ENCODE data around the gene ANO8.
A peak's percentile ranks its signal among the peaks of the same experiment; 100 is the strongest.

Gene ANO8

DNA sequence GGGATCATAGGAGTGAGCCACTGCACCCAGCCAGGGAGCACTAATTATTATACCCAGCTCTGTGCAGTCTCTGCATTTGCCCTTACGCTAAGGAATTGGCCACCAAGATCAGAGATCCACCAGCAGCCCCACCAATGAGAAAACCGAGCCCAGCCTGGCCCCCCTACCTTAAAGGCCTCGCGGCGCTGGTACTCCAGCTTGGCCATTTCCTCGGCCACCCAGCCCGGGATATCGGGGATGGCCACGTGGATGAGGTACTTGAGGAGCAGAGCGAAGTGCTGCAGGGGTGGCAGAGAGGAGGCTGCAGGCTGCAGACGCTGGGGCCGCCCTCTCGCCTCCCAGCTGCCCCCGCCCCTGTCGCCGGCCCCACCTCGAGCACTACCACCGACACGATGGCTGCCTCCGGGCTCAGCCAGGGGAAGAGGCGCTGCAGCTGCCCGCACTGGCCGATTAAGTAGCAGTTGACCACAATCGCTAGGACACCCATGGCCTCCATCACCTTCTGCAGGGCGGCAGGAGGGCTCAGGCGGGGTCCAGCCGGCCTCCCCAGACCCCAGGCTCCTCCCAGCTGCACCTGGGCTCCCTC is 7.5 kb downstream of the ANO8 start:
- no peak for DNase-seq

DNA sequence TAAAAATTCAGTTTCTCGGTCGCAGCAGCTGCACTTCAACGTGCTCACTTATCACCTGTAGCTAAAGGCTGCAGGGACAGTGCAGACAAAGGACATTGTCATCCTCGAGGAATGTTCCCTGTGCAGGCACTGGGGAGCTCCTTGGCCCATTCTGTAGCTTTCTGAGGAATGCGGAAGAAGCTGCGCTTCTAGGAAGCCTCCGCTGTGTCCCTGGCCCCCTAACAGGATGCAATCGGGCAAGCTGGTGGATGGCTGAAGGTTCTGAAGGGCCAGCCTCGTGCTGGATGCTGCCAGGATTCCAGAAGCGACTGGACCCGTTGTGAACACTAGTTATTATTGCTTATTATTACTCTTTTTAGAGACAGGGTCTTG is 8.1 kb downstream of the ANO8 start:
- DNase-seq, result no peak

GRCh38 chr19:17325881-17326594 is 8.6 kb downstream of the ANO8 start:
- no peak for DNase-seq

- DNase-seq, result no peak
These were observed 9.5 kb downstream of the ANO8 start for GRCh38 chr19:17325133-17325532.

- no peak for DNase-seq
These were observed 10.1 kb downstream of the ANO8 start for GRCh38 chr19:17324357-17325114.

GRCh38 chr19:17323964-17324332 is 10.7 kb downstream of the ANO8 start:
- DNase-seq, result no peak

- no peak for DNase-seq
These were observed 11.2 kb downstream of the ANO8 start for GRCh38 chr19:17323300-17323963.

GRCh38 chr19:17322854-17323253 is 11.8 kb downstream of the ANO8 start:
- DNase-seq, result no peak

GRCh38 chr19:17321655-17322489 is 12.8 kb downstream of the ANO8 start:
- DNase-seq, result no peak

GRCh38 chr19:17320435-17320834 is 14.2 kb downstream of the ANO8 start:
- DNase-seq, result no peak

DNA sequence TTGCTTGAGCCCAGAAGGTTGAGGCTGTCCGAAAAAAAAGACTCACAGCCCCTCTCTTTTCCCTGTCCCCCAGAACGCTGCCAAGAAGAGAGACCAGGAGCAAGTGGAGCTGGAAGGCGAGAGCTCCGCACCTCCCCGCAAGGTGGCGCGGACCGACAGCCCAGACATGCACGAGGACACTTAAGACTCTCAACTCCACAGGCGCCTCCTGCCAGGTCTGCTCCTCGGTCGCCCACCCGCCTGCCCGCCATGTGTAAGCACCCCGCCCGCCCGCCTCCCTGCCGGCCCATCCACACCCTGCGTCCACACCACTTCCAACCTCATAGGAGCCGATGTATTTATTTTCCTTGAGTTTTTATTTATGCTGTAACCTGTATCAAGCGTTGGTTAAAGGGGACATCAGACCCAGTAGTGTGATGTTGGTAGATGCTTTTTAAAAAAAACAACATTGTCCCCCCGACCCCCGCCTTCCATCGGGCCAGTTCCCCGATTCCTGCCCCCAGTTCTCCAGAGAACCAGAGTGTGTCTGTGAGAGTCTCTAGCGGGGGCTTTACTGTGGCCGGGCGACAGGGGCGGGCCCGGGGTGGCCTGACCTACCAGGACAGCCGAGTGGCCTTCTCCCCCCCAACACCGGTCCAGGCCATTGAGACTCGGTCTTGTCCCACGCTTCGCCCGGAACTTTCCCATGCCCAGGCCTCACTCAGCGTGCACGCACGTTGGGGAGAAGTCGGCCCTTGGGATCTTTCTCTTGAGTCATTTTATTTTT is 15.0 kb downstream of the ANO8 start:
- DNase-seq, result no peak

DNA sequence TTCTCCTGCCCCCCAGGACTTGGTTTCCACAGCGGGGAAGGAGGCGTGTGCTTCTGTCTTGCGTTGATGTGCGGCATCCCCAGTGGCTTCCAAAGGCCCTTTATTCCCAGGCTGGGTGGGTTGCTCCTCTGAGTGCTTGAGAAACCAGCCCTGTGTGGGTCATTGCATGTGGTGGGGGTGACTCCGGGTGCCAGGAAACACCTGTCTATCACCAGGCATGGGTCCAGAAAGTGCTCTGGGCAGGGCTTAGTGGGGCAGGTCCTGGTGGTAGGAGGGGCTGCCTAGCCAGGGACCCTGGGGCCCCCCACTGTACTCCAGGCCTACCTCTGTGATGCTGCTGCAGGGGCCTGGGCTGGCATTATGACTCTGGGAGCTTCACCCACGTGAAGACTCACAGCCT is 15.7 kb downstream of the ANO8 start:
- DNase-seq, result no peak

DNA sequence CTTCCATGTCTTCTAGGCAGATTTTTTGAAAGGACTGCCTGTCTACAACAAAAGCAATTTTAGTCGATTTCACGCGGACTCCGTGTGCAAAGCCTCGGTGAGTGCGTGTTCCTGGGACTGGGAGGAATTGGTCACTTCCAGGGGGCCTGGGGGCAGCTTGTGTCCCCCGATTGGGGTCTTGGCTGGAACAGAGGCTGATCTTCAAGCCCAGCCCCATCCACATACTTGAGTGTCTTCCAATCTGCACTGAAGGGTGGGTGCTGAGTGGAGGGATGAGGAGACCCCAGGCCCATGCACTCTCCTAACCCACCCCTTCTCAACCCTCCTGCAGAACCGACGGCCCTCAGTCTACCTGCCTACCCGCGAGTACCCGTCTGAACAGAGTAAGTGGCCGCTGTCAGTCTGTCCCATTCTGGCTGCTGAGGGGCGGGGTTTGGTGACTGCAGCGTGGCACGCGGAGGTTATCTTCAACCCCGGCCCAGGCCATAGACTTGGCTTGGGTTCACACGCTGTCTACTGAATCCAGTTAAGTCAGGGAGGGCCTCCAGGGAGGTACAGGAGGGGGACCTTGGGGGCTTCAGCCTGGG is 20.6 kb downstream of the ANO8 start:
- peak; percentile 20 for DNase-seq

DNA sequence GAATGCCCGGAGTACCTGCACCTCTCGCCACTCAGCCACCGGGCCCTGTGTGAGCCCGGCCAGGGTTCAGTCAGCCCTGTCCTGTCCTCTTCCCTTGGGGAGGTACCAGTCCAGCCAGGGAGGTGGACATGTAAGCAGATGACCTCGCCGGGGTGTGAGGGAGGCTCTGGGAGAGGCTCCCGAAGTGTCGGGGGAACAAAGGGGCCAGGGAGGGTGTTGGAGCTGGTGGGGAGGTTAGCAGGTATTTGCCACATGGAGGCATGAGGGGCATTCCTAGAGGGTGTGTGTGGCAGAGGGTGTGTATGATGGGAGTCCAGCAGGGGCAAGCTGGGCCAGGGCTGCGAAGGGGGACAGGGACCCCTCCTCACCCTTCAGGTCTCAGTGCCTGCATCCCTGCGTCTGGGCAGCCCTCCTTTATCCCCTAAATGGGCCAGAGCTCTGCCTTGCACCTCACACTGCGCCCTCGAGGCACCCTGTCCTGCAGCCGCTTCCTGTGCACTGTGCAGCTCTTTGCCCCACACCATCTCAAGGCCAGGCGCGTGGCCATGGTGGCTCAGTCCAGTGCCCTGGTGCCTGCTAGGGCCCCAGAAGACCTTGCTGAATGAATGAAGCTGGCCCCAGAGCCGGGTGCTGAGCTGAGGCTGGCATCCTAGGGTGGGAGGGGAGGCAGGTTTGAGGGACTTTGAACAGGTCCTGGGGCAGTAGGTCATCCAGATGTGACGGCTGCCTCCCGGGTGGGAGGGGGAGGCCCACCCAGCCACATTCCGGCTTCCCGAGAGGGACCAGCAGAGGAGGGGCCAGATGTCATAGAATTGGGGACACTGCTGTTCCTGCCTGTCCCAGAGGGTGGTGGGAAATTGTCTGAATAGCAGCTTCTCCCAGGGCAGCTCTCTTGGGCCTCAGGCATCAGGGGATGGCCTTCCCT is 22.2 kb downstream of the ANO8 start:
- no peak for DNase-seq

- no peak for DNase-seq
These were observed 23.0 kb downstream of the ANO8 start for GRCh38 chr19:17311455-17312188.

- no peak for DNase-seq
These were observed 24.6 kb downstream of the ANO8 start for GRCh38 chr19:17309965-17310461.

GRCh38 chr19:17309198-17309964 is 25.3 kb downstream of the ANO8 start, which contains the start of gene DDA1:
DDA1 (plus strand) TSS chr19:17309563; CDS start chr19:17309655, 92 bp downstream.
- DNase-seq, result peak; percentile 100

DNA sequence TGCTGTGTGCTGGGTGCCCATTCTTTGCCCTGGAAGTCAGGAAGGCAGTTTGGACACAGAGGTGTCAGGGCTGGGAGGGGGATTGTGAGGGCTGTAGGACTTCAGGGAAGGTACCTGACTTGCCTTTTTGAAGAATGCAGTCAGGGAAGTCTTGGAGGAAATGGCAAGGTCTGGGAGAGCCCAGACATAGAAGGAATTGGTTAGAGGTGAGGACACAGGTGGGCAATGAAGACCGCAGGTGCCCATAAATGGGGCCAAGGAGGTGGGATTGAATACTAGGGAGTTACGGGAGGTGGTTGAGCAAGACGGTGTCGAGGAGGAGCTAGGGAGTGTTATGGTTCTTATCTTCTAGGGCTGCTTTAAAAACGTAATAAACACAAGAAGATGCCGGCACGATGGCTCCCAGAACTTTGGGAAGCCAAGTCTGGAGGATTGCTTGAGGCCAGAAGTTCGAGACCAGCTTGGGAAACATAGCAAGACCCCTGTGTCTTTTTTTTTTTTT is 26.7 kb downstream of the ANO8 start:
- no peak for DNase-seq
